ENCODE data around the gene S100A13. TPM values are rescaled to one million over a fixed set of nuclear protein-coding genes. Genes with fewer than 3 reads are reported as not detected.
"Not testable (repeated sequence)": the region's sequence is repeated elsewhere in the genome, so short reads cannot be mapped to it uniquely, and the experiment has no call there.

S100A13 gene
- total RNA-seq, 4 donors from 2014 or later, result 33.8 to 67.8 (median 45.5) TPM

DNA sequence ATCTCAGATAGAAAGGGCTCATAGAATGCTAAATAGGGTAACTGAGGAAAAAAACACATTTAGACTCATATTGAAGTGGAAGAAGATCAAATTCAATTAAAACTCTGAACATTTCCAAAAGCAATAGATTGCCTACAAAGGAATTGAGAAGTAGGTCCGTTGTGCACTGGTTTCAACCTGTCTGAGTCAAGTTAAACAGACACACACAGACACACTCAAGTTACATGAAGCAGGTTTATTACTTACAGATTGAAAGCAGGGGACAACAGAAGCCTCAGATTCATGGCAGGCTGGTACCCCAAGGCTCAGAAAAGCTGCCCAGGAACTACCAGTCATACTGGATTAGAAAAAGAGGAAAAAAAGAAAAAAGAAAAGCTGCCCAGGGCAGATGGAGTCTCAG is 41.0 kb downstream of the S100A13 start:
- Histone ChIP-seq H3K36me3 (no peaks in the 10 kb centered on the region), H3K27me3 (no peaks in the 10 kb centered on the region), H3K9me3 (no peaks in the 10 kb centered on the region), H3K4me3 (no peak overlapping the region), H3K27ac (no peak overlapping the region), H3K4me1 (no peaks in the 10 kb centered on the region)
- DNase-seq, result no peak
- TF ChIP-seq, protein P1, sequence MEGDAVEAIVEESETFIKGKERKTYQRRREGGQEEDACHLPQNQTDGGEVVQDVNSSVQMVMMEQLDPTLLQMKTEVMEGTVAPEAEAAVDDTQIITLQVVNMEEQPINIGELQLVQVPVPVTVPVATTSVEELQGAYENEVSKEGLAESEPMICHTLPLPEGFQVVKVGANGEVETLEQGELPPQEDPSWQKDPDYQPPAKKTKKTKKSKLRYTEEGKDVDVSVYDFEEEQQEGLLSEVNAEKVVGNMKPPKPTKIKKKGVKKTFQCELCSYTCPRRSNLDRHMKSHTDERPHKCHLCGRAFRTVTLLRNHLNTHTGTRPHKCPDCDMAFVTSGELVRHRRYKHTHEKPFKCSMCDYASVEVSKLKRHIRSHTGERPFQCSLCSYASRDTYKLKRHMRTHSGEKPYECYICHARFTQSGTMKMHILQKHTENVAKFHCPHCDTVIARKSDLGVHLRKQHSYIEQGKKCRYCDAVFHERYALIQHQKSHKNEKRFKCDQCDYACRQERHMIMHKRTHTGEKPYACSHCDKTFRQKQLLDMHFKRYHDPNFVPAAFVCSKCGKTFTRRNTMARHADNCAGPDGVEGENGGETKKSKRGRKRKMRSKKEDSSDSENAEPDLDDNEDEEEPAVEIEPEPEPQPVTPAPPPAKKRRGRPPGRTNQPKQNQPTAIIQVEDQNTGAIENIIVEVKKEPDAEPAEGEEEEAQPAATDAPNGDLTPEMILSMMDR (IDR thresholded peaks at IDR 0.05), result no peak
- TF ChIP-seq POLR2AphosphoS5 (IDR thresholded peaks at IDR 0.05), result no peak
- no peak for TF ChIP-seq POLR2A (IDR thresholded peaks at IDR 0.05)
- no peak for TF ChIP-seq EP300 (IDR thresholded peaks at IDR 0.05; ENCODE audit: low read depth)
- in situ Hi-C loops (cut with MboI; ENCODE audit: low pct_ligation_motif_present in 1 of 4, low pct_unique_long_range_greater_than_20kb in 1 of 4, low sequenced_read_pairs in 3 of 4), result loop anchor here in 1 of 4 donors (25.0 kb wide), 1 partner anchor 224 kb away; the partner anchor contains the start of gene S100A9
- 13 to 53% methylated on average over 1 of the region's 1 CpG for WGBS, 2 donors (ENCODE audit: low coverage in 1 of 2)
- intact Hi-C loops (cut with DNase I; ENCODE audit: low total_unique reads), result no loop called here

DNA sequence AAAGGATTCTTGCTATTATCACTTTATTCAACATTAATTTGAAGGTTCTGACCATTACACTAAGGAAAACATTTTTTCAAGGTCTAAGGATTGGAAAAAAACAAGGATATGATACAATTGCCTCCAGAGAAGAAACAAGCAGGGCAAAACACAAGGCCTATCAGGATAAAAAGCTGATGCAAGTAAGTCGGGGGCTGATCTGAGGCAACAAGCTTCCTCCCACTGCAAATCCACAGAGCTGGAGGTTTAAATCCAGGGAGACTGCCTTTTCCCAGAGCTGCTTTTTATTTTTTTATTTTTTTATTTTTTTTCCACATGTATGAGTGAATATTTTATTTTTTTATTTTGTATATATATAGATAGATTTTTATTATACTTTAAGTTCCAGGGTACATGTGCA is 42.3 kb downstream of the S100A13 start:
- no peaks in the 10 kb centered on the region for H3K27me3 ChIP-seq
- no peak overlapping the region for H3K27ac ChIP-seq
- no peaks in the 10 kb centered on the region for H3K4me1 ChIP-seq
- H3K4me3 ChIP-seq, result no peak overlapping the region
- DNase-seq, result no peak
- H3K36me3 ChIP-seq, result no peaks in the 10 kb centered on the region
- in situ Hi-C loops (cut with MboI; ENCODE audit: low pct_ligation_motif_present in 1 of 4, low pct_unique_long_range_greater_than_20kb in 1 of 4, low sequenced_read_pairs in 3 of 4) (loop anchor here in 1 of 4 donors (25.0 kb wide), 1 partner anchor 223 kb away; the partner anchor contains the start of gene S100A9), intact Hi-C loops (cut with DNase I; ENCODE audit: low total_unique reads) (no loop called here)
- TF ChIP-seq, protein P1 (IDR thresholded peaks at IDR 0.05), result no peak
- H3K9me3 ChIP-seq, result no peaks in the 10 kb centered on the region
- WGBS, 2 donors (ENCODE audit: low coverage in 1 of 2), result 80 to 86% methylated on average over 1 of the region's 1 CpG

DNA sequence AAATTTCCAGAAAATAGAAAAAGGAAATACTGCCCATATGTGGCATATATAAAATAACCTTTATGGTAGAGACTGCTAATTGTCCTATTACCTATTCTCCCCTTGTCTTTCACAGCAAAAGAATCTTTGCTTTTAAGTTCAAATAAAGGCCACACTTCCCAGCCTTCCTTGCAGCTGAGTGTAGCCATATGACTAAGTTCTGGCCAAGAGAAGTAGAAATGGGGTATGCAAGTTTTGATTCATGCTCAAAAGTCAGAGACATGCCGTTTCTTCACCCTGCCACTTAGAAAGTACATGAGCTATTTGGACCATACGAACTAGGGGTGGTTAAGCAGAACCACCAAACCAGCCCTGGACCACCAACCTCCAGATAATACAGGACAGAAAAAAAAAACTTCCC is 43.3 kb downstream of the S100A13 start:
- intact Hi-C loops (cut with DNase I; ENCODE audit: low total_unique reads) (no loop called here), in situ Hi-C loops (cut with MboI; ENCODE audit: low pct_ligation_motif_present in 1 of 4, low pct_unique_long_range_greater_than_20kb in 1 of 4, low sequenced_read_pairs in 3 of 4) (loop anchor here in 1 of 4 donors (25.0 kb wide), 1 partner anchor 222 kb away; the partner anchor contains the start of gene S100A9)
- no peak for DNase-seq
- WGBS, 2 donors (ENCODE audit: low coverage in 1 of 2), result 77 to 90% methylated on average over 2 of the region's 2 CpGs
- TF ChIP-seq, protein P1 (IDR thresholded peaks at IDR 0.05), result no peak
- TF ChIP-seq POLR2AphosphoS5 (IDR thresholded peaks at IDR 0.05), result no peak
- no peak for TF ChIP-seq EP300 (IDR thresholded peaks at IDR 0.05; ENCODE audit: low read depth)
- TF ChIP-seq POLR2A (IDR thresholded peaks at IDR 0.05), result no peak
- H3K9me3 ChIP-seq, result no peaks in the 10 kb centered on the region
- no peaks in the 10 kb centered on the region for H3K27me3 ChIP-seq
- no peaks in the 10 kb centered on the region for H3K4me1 ChIP-seq
- H3K36me3 ChIP-seq, result no peaks in the 10 kb centered on the region
- no peak overlapping the region for H3K27ac ChIP-seq
- H3K4me3 ChIP-seq, result no peak overlapping the region

DNA sequence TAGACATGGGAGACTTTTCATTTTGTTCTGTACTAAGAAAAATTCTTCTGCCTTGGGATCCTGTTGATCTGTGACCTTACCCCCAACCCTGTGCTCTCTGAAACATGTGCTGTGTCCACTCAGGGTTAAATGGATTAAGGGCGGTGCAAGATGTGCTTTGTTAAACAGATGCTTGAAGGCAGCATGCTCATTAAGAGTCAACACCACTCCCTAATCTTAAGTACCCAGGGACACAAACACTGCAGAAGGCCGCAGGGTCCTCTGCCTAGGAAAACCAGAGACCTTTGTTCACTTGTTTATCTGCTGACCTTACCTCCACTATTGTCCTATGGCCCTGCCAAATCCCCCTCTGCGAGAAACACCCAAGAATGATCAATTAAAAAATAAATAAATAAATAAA is 43.8 kb downstream of the S100A13 start:
- H3K27me3 ChIP-seq; H3K4me3 ChIP-seq; H3K4me1 ChIP-seq; H3K9me3 ChIP-seq; intact Hi-C loops (cut with DNase I; ENCODE audit: low total_unique reads); H3K36me3 ChIP-seq; DNase-seq; H3K27ac ChIP-seq: not testable (repeated sequence)
- WGBS, 2 donors (ENCODE audit: low coverage in 1 of 2), result 87% methylated on average over 2 of the region's 3 CpGs; no CpG with 5 or more reads in 1 of the 2 donors
- in situ Hi-C loops (cut with MboI; ENCODE audit: low pct_ligation_motif_present in 1 of 4, low pct_unique_long_range_greater_than_20kb in 1 of 4, low sequenced_read_pairs in 3 of 4), result loop anchor here in 1 of 4 donors (25.0 kb wide), 1 partner anchor 221 kb away; the partner anchor contains the start of gene S100A9

DNA sequence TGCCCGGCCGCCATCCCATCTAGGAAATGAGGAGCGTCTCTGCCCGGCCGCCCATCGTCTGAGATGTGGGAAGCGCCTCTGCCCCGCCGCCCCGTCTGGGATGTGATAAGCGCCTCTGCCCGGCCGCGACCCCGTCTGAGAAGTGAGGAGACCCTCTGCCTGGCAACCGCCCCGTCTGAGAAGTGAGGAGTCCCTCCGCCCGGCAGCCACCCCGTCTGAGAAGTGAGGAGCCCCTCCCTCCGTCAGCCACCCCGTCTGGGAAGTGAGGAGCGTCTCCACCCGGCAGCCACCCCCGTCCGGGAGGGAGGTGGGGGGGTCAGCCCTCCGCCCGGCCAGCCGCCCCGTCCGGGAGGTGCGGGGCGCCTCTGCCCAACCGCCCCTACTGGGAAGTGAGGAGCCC is 44.5 kb downstream of the S100A13 start:
- in situ Hi-C loops (cut with MboI; ENCODE audit: low pct_ligation_motif_present in 1 of 4, low pct_unique_long_range_greater_than_20kb in 1 of 4, low sequenced_read_pairs in 3 of 4), result loop anchor here in 1 of 4 donors (25.0 kb wide), 1 partner anchor 221 kb away; the partner anchor contains the start of gene S100A9
- H3K4me3 ChIP-seq; H3K9me3 ChIP-seq; intact Hi-C loops (cut with DNase I; ENCODE audit: low total_unique reads); H3K36me3 ChIP-seq; H3K27me3 ChIP-seq; DNase-seq; H3K4me1 ChIP-seq; H3K27ac ChIP-seq: not testable (repeated sequence)
- 95% methylated on average over 26 of the region's 34 CpGs; no CpG with 5 or more reads in 1 of the 2 donors for WGBS, 2 donors (ENCODE audit: low coverage in 1 of 2)
